ENCODE results near the gene CMSS1. TPM values are rescaled to one million over a fixed set of nuclear protein-coding genes. Genes with fewer than 3 reads are reported as not detected.

The CMSS1 gene
- total RNA-seq, 4 donors from 2014 or later, result 11.2 to 16.3 (median 14.1) TPM

DNA sequence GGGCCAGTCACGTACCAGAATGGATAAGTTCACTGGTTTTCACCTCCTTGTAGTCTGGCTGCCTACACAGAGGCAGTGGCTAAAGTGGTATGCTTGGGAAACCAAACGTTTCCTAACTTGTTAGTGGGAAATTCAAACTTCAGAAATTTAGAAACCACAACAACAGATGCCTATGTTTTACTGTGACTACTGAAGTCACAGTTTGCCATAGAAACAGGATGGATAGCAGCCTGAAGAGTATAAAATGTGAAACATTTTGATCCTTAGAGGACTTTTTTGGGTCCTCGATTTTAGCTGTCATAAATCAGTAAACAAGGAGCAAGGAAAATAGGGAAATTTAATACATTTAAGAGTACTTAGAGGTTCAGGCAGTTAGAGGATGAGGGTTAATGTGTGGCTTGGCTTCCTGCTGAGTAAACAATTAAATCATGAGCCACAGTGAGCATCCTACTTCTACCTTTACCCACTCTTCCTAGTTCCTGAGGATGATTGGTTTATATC is 48.6 kb downstream of the CMSS1 start:
- H3K4me1 ChIP-seq, result peaks cover 36 to 100% (median 97%) of the 10 kb centered on the region in 4 donors
- WGBS, result 19% methylated on average over 3 of the region's 3 CpGs
- DNase-seq (ENCODE audit: extremely low spot score), result no peak
- no peaks in the 10 kb centered on the region for H3K9me3 ChIP-seq
- H3K36me3 ChIP-seq, result peaks cover 0 to 64% (median 15%) of the 10 kb centered on the region in 4 donors
- H3K27me3 ChIP-seq, result no peaks in the 10 kb centered on the region
- intact Hi-C loops (cut with DNase I), result loop anchor here (5.0 kb wide), 1 partner anchor 176 kb away; no protein-coding TSS in a partner anchor
- TF ChIP-seq EP300 (IDR thresholded peaks at IDR 0.05), result no peak
- no peak for TF ChIP-seq POLR2A (IDR thresholded peaks at IDR 0.05; ENCODE audit: low read depth)
- TF ChIP-seq POLR2AphosphoS5 (IDR thresholded peaks at IDR 0.05), result no peak
- TF ChIP-seq, protein P1, sequence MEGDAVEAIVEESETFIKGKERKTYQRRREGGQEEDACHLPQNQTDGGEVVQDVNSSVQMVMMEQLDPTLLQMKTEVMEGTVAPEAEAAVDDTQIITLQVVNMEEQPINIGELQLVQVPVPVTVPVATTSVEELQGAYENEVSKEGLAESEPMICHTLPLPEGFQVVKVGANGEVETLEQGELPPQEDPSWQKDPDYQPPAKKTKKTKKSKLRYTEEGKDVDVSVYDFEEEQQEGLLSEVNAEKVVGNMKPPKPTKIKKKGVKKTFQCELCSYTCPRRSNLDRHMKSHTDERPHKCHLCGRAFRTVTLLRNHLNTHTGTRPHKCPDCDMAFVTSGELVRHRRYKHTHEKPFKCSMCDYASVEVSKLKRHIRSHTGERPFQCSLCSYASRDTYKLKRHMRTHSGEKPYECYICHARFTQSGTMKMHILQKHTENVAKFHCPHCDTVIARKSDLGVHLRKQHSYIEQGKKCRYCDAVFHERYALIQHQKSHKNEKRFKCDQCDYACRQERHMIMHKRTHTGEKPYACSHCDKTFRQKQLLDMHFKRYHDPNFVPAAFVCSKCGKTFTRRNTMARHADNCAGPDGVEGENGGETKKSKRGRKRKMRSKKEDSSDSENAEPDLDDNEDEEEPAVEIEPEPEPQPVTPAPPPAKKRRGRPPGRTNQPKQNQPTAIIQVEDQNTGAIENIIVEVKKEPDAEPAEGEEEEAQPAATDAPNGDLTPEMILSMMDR (IDR thresholded peaks at IDR 0.05), result no peak
- peak overlapping the region in 1 of 4 donors; percentile 1 for H3K4me3 ChIP-seq
- peak overlapping the region; percentile 93 to 96 (median 94) for H3K27ac ChIP-seq (replicated peaks in 1 of 4)

- H3K36me3 ChIP-seq, result peaks cover 0 to 57% (median 9%) of the 10 kb centered on the region in 4 donors
- H3K27me3 ChIP-seq, result no peaks in the 10 kb centered on the region
- DNase-seq (ENCODE audit: extremely low spot score), result no peak
- intact Hi-C loops (cut with DNase I), result loop anchor here (5.0 kb wide), 1 partner anchor 175 kb away; no protein-coding TSS in a partner anchor
- no peaks in the 10 kb centered on the region for H3K9me3 ChIP-seq
- H3K4me1 ChIP-seq, result peaks cover 38 to 100% (median 97%) of the 10 kb centered on the region in 4 donors
- H3K27ac ChIP-seq (replicated peaks in 1 of 4), result peak overlapping the region; percentile 93 to 96 (median 94)
- peak overlapping the region in 3 of 4 donors; percentile 16 to 27 (median 24) for H3K4me3 ChIP-seq
- TF ChIP-seq EP300 (IDR thresholded peaks at IDR 0.05), result no peak
- 62% methylated on average over 3 of the region's 3 CpGs for WGBS
Observed at GRCh38 chr3:99867594-99868310, 50.1 kb downstream of the CMSS1 start.

GRCh38 chr3:99868311-99868646 is 50.6 kb downstream of the CMSS1 start:
- Histone ChIP-seq H3K27ac (replicated peaks in 1 of 4) (peak overlapping the region; percentile 93 to 96 (median 94)), H3K9me3 (no peaks in the 10 kb centered on the region), H3K36me3 (peaks cover 0 to 52% (median 5%) of the 10 kb centered on the region in 4 donors), H3K4me3 (peak overlapping the region in 3 of 4 donors; percentile 16 to 27 (median 24)), H3K4me1 (peaks cover 38 to 100% (median 96%) of the 10 kb centered on the region in 4 donors), H3K27me3 (no peaks in the 10 kb centered on the region)
- no peak for DNase-seq (ENCODE audit: extremely low spot score)
- TF ChIP-seq POLR2AphosphoS5 (IDR thresholded peaks at IDR 0.05), result peak; percentile 23 to 64
- TF ChIP-seq POLR2A (IDR thresholded peaks at IDR 0.05; ENCODE audit: low read depth), result no peak
- TF ChIP-seq EP300 (IDR thresholded peaks at IDR 0.05), result no peak
- intact Hi-C loops (cut with DNase I), result loop anchor here (5.0 kb wide), 1 partner anchor 174 kb away; no protein-coding TSS in a partner anchor
- 0% methylated on average over 1 of the region's 1 CpG for WGBS

DNA sequence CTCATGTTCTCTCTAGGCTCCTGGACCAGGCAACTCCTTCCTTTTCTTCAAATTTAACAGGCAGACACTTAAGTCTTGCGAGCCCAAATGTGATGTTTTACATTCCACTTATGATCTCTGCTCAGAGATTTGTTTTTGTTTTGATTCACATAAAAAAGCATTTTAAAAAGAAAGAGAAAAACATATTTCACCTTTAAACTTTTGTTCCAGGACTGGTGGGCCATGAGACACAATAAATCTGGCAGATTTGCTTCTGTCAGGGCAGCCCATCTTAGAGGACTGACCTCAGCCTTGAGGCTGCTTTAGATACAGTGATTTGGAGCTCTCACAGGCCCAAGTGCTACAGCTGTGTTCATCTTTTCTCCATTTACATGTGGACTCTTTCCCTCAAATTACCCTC is 52.0 kb downstream of the CMSS1 start:
- H3K27me3 ChIP-seq, result no peaks in the 10 kb centered on the region
- H3K27ac ChIP-seq (replicated peaks in 1 of 4), result peak overlapping the region; percentile 93 to 96 (median 94)
- H3K4me1 ChIP-seq, result peaks cover 36 to 92% (median 87%) of the 10 kb centered on the region in 4 donors
- no peaks in the 10 kb centered on the region for H3K9me3 ChIP-seq
- intact Hi-C loops (cut with DNase I), result loop anchor here (5.0 kb wide), 1 partner anchor 173 kb away; no protein-coding TSS in a partner anchor
- WGBS, result 47% methylated on average over 1 of the region's 1 CpG
- DNase-seq (ENCODE audit: extremely low spot score), result no peak
- peak overlapping the region in 2 of 4 donors; percentile 69 to 84 for H3K4me3 ChIP-seq
- no peak for TF ChIP-seq EP300 (IDR thresholded peaks at IDR 0.05)
- peak in 1 of 2 donors; percentile 37 for TF ChIP-seq POLR2AphosphoS5 (IDR thresholded peaks at IDR 0.05)
- peaks cover 0 to 38% (median 5%) of the 10 kb centered on the region in 4 donors for H3K36me3 ChIP-seq

- H3K9me3 ChIP-seq, result no peaks in the 10 kb centered on the region
- H3K27me3 ChIP-seq, result no peaks in the 10 kb centered on the region
- H3K4me1 ChIP-seq, result peaks cover 34 to 82% (median 76%) of the 10 kb centered on the region in 4 donors
- no peak for DNase-seq (ENCODE audit: extremely low spot score)
- H3K4me3 ChIP-seq, result peak overlapping the region; percentile 69 to 84 (median 73)
- 64% methylated on average over 2 of the region's 2 CpGs for WGBS
- TF ChIP-seq EP300 (IDR thresholded peaks at IDR 0.05) (no peak), POLR2AphosphoS5 (IDR thresholded peaks at IDR 0.05) (no peak), POLR2A (IDR thresholded peaks at IDR 0.05; ENCODE audit: low read depth) (no peak)
- TF ChIP-seq, protein P1 (IDR thresholded peaks at IDR 0.05), result no peak
- H3K27ac ChIP-seq (replicated peaks in 1 of 4), result peak overlapping the region; percentile 93 to 96 (median 94)
- H3K36me3 ChIP-seq, result peaks cover 0 to 31% (median 5%) of the 10 kb centered on the region in 4 donors
- intact Hi-C loops (cut with DNase I), result no loop called here
Observed at GRCh38 chr3:99870712-99871111, 53.0 kb downstream of the CMSS1 start.

All from esophagus muscularis mucosa (tissue), 4 donors.